ENCODE data around the gene PATE4.
"Not testable (repeated sequence)": the region's sequence is repeated elsewhere in the genome, so short reads cannot be mapped to it uniquely, and the experiment has no call there.

Gene PATE4

DNA sequence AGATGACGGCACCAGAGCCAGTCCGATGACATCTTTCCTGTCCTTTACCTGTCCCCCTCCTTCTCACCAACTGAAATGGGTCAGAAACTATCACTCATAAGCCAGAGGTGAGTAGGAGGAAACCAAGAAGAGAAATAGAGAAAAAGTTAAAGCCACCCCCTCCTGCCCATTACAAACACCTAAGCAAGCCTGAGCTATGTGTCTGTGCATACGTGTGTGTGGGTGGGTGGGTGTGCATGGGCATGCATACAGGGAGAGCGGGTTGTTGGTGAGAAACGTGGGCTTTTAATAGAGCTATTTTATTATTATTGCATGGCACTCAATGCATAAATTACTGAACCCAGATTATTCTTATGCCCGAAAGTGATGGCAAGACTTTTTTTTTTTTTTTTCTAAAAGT lies 2.6 kb downstream of the PATE4 start:
- H3K79me2 ChIP-seq (ENCODE audit: control insufficient read depth, insufficient read depth, low read length, poor library complexity): no peaks in the 10 kb centered on the region
- no peak overlapping the region for H4K8ac ChIP-seq (ENCODE audit: low read depth, low read length)
- no CpG with 5 or more reads among the region's 6 CpGs for WGBS (ENCODE audit: extremely low coverage, insufficient coverage, insufficient read length)
- H3K27me3 ChIP-seq (ENCODE audit: insufficient read depth, low read length): no peaks in the 10 kb centered on the region
- H3K27ac ChIP-seq (ENCODE audit: low read depth, low read length): no peak overlapping the region
- no peak overlapping the region for H3K14ac ChIP-seq (ENCODE audit: low read length)
- no peak overlapping the region for H2BK120ac ChIP-seq (ENCODE audit: insufficient read depth, low read length, poor library complexity)
- H2BK5ac ChIP-seq (ENCODE audit: low read depth, low read length, poor library complexity): no peak overlapping the region
- H4K91ac ChIP-seq (ENCODE audit: low read depth, low read length): no peak overlapping the region
- no peak overlapping the region for H3K4me2 ChIP-seq (ENCODE audit: low read length)
- no peak overlapping the region for H3K4me3 ChIP-seq (ENCODE audit: low read depth, low read length)
- no peak overlapping the region for H2AK5ac ChIP-seq (ENCODE audit: low read length)
- no peak overlapping the region for H3K18ac ChIP-seq (ENCODE audit: low read length)
- H3K4me1 ChIP-seq (ENCODE audit: control insufficient read depth in 1 of 2, insufficient read depth in 2 of 2, low read length in 2 of 2): peaks cover 0 to 3% of the 10 kb centered on the region in 2 experiments
- H3K9me3 ChIP-seq (ENCODE audit: insufficient read depth, low read depth, low read length): peaks cover 2% of the 10 kb centered on the region
- DNase-seq: no peak
- no peaks in the 10 kb centered on the region for H3K79me1 ChIP-seq (ENCODE audit: low read length)
- no peak overlapping the region for H3K9ac ChIP-seq (ENCODE audit: low read length)
- no peak overlapping the region for H2AFZ ChIP-seq (ENCODE audit: insufficient read depth, low read length, poor library complexity)
- no peak overlapping the region for H3K23ac ChIP-seq (ENCODE audit: low read length)
- H3K4ac ChIP-seq (ENCODE audit: low read depth, low read length): no peak overlapping the region
- H2BK12ac ChIP-seq (ENCODE audit: low read length): no peak overlapping the region
- no peak overlapping the region for H4K12ac ChIP-seq (ENCODE audit: low read depth, low read length)
- H3K36me3 ChIP-seq (ENCODE audit: control insufficient read depth in 1 of 2, insufficient read depth in 2 of 2, low read length in 2 of 2): no peaks in the 10 kb centered on the region

GRCh38 chr11:125842321-125842948 lies 9.3 kb downstream of the PATE4 start:
- DNase-seq: no peak
- Histone ChIP-seq H3K14ac (ENCODE audit: low read length) (no peak overlapping the region), H3K9ac (ENCODE audit: low read length) (no peak overlapping the region), H4K91ac (ENCODE audit: low read depth, low read length) (no peak overlapping the region), H2AK5ac (ENCODE audit: low read length) (no peak overlapping the region), H3K27me3 (ENCODE audit: insufficient read depth, low read length) (no peaks in the 10 kb centered on the region), H3K9me3 (ENCODE audit: insufficient read depth, low read depth, low read length) (peaks cover 4% of the 10 kb centered on the region), H3K79me2 (ENCODE audit: control insufficient read depth, insufficient read depth, low read length, poor library complexity) (no peaks in the 10 kb centered on the region), H3K27ac (ENCODE audit: low read depth, low read length) (no peak overlapping the region), H3K4me1 (ENCODE audit: control insufficient read depth in 1 of 2, insufficient read depth in 2 of 2, low read length in 2 of 2) (no peaks in the 10 kb centered on the region), H3K36me3 (ENCODE audit: control insufficient read depth in 1 of 2, insufficient read depth in 2 of 2, low read length in 2 of 2) (no peaks in the 10 kb centered on the region), H2BK12ac (ENCODE audit: low read length) (no peak overlapping the region), H2AFZ (ENCODE audit: insufficient read depth, low read length, poor library complexity) (no peak overlapping the region), H4K12ac (ENCODE audit: low read depth, low read length) (no peak overlapping the region), H3K18ac (ENCODE audit: low read length) (no peak overlapping the region), H3K23ac (ENCODE audit: low read length) (no peak overlapping the region), H2BK5ac (ENCODE audit: low read depth, low read length, poor library complexity) (no peak overlapping the region), H2BK120ac (ENCODE audit: insufficient read depth, low read length, poor library complexity) (no peak overlapping the region), H3K79me1 (ENCODE audit: low read length) (no peaks in the 10 kb centered on the region), H3K4me2 (ENCODE audit: low read length) (no peak overlapping the region), H4K8ac (ENCODE audit: low read depth, low read length) (no peak overlapping the region), H3K4ac (ENCODE audit: low read depth, low read length) (no peak overlapping the region), H3K4me3 (ENCODE audit: low read depth, low read length) (no peak overlapping the region)
- no CpG with 5 or more reads among the region's 3 CpGs for WGBS (ENCODE audit: extremely low coverage, insufficient coverage, insufficient read length)

- H3K27ac ChIP-seq (ENCODE audit: low read depth, low read length): no peak overlapping the region
- no peaks in the 10 kb centered on the region for H3K27me3 ChIP-seq (ENCODE audit: insufficient read depth, low read length)
- no peak overlapping the region for H2BK120ac ChIP-seq (ENCODE audit: insufficient read depth, low read length, poor library complexity)
- no peak overlapping the region for H3K4ac ChIP-seq (ENCODE audit: low read depth, low read length)
- H3K4me3 ChIP-seq (ENCODE audit: low read depth, low read length): no peak overlapping the region
- peaks cover 5% of the 10 kb centered on the region for H3K9me3 ChIP-seq (ENCODE audit: insufficient read depth, low read depth, low read length)
- no peak overlapping the region for H2AK5ac ChIP-seq (ENCODE audit: low read length)
- DNase-seq: no peak
- no peak overlapping the region for H3K23ac ChIP-seq (ENCODE audit: low read length)
- H3K14ac ChIP-seq (ENCODE audit: low read length): no peak overlapping the region
- no peak overlapping the region for H3K4me2 ChIP-seq (ENCODE audit: low read length)
- H3K4me1 ChIP-seq (ENCODE audit: control insufficient read depth in 1 of 2, insufficient read depth in 2 of 2, low read length in 2 of 2): no peaks in the 10 kb centered on the region
- no peaks in the 10 kb centered on the region for H3K79me1 ChIP-seq (ENCODE audit: low read length)
- H4K91ac ChIP-seq (ENCODE audit: low read depth, low read length): no peak overlapping the region
- no peak overlapping the region for H2BK5ac ChIP-seq (ENCODE audit: low read depth, low read length, poor library complexity)
- no peak overlapping the region for H4K12ac ChIP-seq (ENCODE audit: low read depth, low read length)
- no peak overlapping the region for H2AFZ ChIP-seq (ENCODE audit: insufficient read depth, low read length, poor library complexity)
- no peak overlapping the region for H3K9ac ChIP-seq (ENCODE audit: low read length)
- H2BK12ac ChIP-seq (ENCODE audit: low read length): no peak overlapping the region
- no peak overlapping the region for H4K8ac ChIP-seq (ENCODE audit: low read depth, low read length)
- no peak overlapping the region for H3K18ac ChIP-seq (ENCODE audit: low read length)
- H3K36me3 ChIP-seq (ENCODE audit: control insufficient read depth in 1 of 2, insufficient read depth in 2 of 2, low read length in 2 of 2): no peaks in the 10 kb centered on the region
- H3K79me2 ChIP-seq (ENCODE audit: control insufficient read depth, insufficient read depth, low read length, poor library complexity): no peaks in the 10 kb centered on the region
These were observed 13.1 kb downstream of the PATE4 start for GRCh38 chr11:125846188-125846587.

DNA sequence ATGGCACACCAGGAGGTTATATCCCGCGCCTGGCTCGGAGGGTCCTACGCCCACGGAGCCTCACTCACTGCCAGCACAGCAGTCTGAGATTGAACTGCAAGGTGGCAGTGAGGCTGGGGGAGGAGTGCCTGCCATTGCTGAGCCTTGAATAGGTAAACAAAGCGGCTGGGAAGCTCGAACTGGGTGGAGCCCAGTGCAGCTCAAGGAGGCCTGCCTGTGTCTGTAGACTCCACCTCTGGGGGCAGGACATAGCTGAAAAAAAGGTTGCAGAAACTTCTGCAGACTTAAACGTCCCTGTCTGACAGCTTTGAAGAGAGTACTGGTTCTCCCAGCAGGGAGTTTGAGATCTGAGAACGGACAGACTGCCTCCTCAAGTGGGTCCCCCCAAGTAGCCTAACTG lies 24.6 kb downstream of the PATE4 start:
- not testable (repeated sequence) for H2BK12ac ChIP-seq (ENCODE audit: low read length); H2BK120ac ChIP-seq (ENCODE audit: insufficient read depth, low read length, poor library complexity); H3K9ac ChIP-seq (ENCODE audit: low read length); H3K14ac ChIP-seq (ENCODE audit: low read length); H4K8ac ChIP-seq (ENCODE audit: low read depth, low read length); H3K18ac ChIP-seq (ENCODE audit: low read length); H3K79me2 ChIP-seq (ENCODE audit: control insufficient read depth, insufficient read depth, low read length, poor library complexity); H3K4me1 ChIP-seq (ENCODE audit: control insufficient read depth in 1 of 2, insufficient read depth in 2 of 2, low read length in 2 of 2); H3K27ac ChIP-seq (ENCODE audit: low read depth, low read length); H3K4me3 ChIP-seq (ENCODE audit: low read depth, low read length); H3K23ac ChIP-seq (ENCODE audit: low read length); H3K4me2 ChIP-seq (ENCODE audit: low read length); H3K9me3 ChIP-seq (ENCODE audit: insufficient read depth, low read depth, low read length); H3K79me1 ChIP-seq (ENCODE audit: low read length); H4K91ac ChIP-seq (ENCODE audit: low read depth, low read length); H2BK5ac ChIP-seq (ENCODE audit: low read depth, low read length, poor library complexity); H4K12ac ChIP-seq (ENCODE audit: low read depth, low read length); H3K27me3 ChIP-seq (ENCODE audit: insufficient read depth, low read length); H2AFZ ChIP-seq (ENCODE audit: insufficient read depth, low read length, poor library complexity); H3K36me3 ChIP-seq (ENCODE audit: control insufficient read depth in 1 of 2, insufficient read depth in 2 of 2, low read length in 2 of 2); DNase-seq; H3K4ac ChIP-seq (ENCODE audit: low read depth, low read length); H2AK5ac ChIP-seq (ENCODE audit: low read length)
- no CpG with 5 or more reads among the region's 9 CpGs for WGBS (ENCODE audit: extremely low coverage, insufficient coverage, insufficient read length)
